Liver (tissue), 9 donors: Measurements from ENCODE around the gene INTS6. TPM values are rescaled to one million over a fixed set of nuclear protein-coding genes. Genes with fewer than 3 reads are reported as not detected.

Source experiments
- DNase-seq: peaks from one replicate; pipeline ENCODE4 v3.0.0-alpha.2; 2017; ENCODE audit warnings: low spot score
- H3K27ac ChIP-seq, 2 donors: one replicate each; pipeline ENCODE4 v1.7.0; 2013; ENCODE audit warnings: inconsistent platforms in 2 of 2, low read length in 2 of 2, control low read depth in 1 of 2, low read depth in 1 of 2, mild to moderate bottlenecking in 1 of 2
- H3K27me3 ChIP-seq, 4 donors: one replicate each; pipeline versions ENCODE4 v1.6.1 to v1.7.0; 2013; ENCODE audit warnings: low read length in 3 of 4, inconsistent platforms in 1 of 4, mild to moderate bottlenecking in 1 of 4, moderate library complexity in 1 of 4; ENCODE audit not compliant: control insufficient read depth in 4 of 4, insufficient read depth in 4 of 4
- H3K36me3 ChIP-seq, 4 donors: one replicate each; pipeline versions ENCODE4 v1.6.1 to v1.7.0; 2013; ENCODE audit warnings: low read length in 3 of 4, mild to moderate bottlenecking in 3 of 4, low read depth in 1 of 4, moderate library complexity in 1 of 4; ENCODE audit not compliant: control insufficient read depth in 4 of 4, insufficient read depth in 3 of 4
- H3K4me1 ChIP-seq, 4 donors: one replicate each; pipeline versions ENCODE4 v1.6.1 to v1.7.0; 2013; ENCODE audit warnings: low read length in 3 of 4, mild to moderate bottlenecking in 3 of 4, moderate library complexity in 1 of 4; ENCODE audit not compliant: control insufficient read depth in 4 of 4, insufficient read depth in 4 of 4
- H3K4me3 ChIP-seq, 3 donors: one replicate each; pipeline versions ENCODE4 v1.6.1 to v1.7.0; 2013; ENCODE audit warnings: low read length in 3 of 3, control low read depth in 1 of 3, low read depth in 1 of 3, mild to moderate bottlenecking in 1 of 3
- H3K9ac ChIP-seq, 2 donors: one replicate each; pipeline ENCODE4 v1.7.0; 2013; ENCODE audit warnings: low read length in 2 of 2, mild to moderate bottlenecking in 2 of 2, moderate library complexity in 2 of 2, control low read depth in 1 of 2, low read depth in 1 of 2
- H3K9me3 ChIP-seq, 4 donors: one replicate each; pipeline versions ENCODE4 v1.6.1 to v1.7.0; 2013; ENCODE audit warnings: low read length in 3 of 4; ENCODE audit not compliant: control insufficient read depth in 4 of 4
- ATF3 ChIP-seq: IDR thresholded peaks from 2 replicates; pipeline ENCODE4 v1.6.1; 2016; ENCODE audit warnings: antibody characterized with exemption
- EGR1 ChIP-seq, 2 donors: IDR thresholded peaks; 2 replicates each; pipeline ENCODE4 v1.6.1; 2016 to 2018; ENCODE audit warnings: antibody characterized with exemption in 2 of 2, low read depth in 2 of 2
- FOXA1 ChIP-seq: IDR thresholded peaks from 2 replicates; pipeline ENCODE4 v1.6.1; 2016; ENCODE audit warnings: antibody characterized with exemption
- FOXA2 ChIP-seq: IDR thresholded peaks from 2 replicates; pipeline ENCODE4 v1.6.1; 2016; ENCODE audit warnings: antibody characterized with exemption
- GABPA ChIP-seq, 2 donors: IDR thresholded peaks in 1 of 2; conservative IDR thresholded peaks in 1 of 2; 2 replicates each; pipeline ENCODE4 v1.6.1; 2016; ENCODE audit warnings: antibody characterized with exemption in 2 of 2, mild to moderate bottlenecking in 1 of 2, moderate library complexity in 1 of 2
- HNF4A ChIP-seq, 2 donors: conservative IDR thresholded peaks; 2 replicates each; pipeline ENCODE4 v1.6.1; 2016; ENCODE audit warnings: antibody characterized with exemption in 2 of 2, mild to moderate bottlenecking in 2 of 2
- HNF4G ChIP-seq: IDR thresholded peaks from 2 replicates; pipeline ENCODE4 v1.6.1; 2016; ENCODE audit warnings: antibody characterized with exemption
- JUND ChIP-seq, 2 donors: IDR thresholded peaks; 2 replicates each; pipeline ENCODE4 v1.6.1; 2016; ENCODE audit warnings: antibody characterized with exemption in 2 of 2
- NR2F2 ChIP-seq: IDR thresholded peaks from 2 replicates; pipeline ENCODE4 v1.6.1; 2016; ENCODE audit warnings: antibody characterized with exemption
- RAD21 ChIP-seq, 2 donors: IDR thresholded peaks; 2 replicates each; pipeline ENCODE4 v1.6.1; 2016; ENCODE audit warnings: antibody characterized with exemption in 2 of 2, mild to moderate bottlenecking in 2 of 2
- REST ChIP-seq: IDR thresholded peaks from 2 replicates; pipeline ENCODE4 v1.6.1; 2016; ENCODE audit warnings: antibody characterized with exemption, mild to moderate bottlenecking
- RXRA ChIP-seq, 2 donors: IDR thresholded peaks; 2 replicates each; pipeline ENCODE4 v1.6.1; 2017 to 2018; ENCODE audit warnings: antibody characterized with exemption in 2 of 2, mild to moderate bottlenecking in 1 of 2
- SP1 ChIP-seq: IDR thresholded peaks from 2 replicates; pipeline ENCODE4 v1.6.1; 2018; ENCODE audit warnings: antibody characterized with exemption, mild to moderate bottlenecking
- TAF1 ChIP-seq: conservative IDR thresholded peaks from 2 replicates; pipeline ENCODE4 v1.6.1; 2016; ENCODE audit warnings: antibody characterized with exemption, mild to moderate bottlenecking
- YY1 ChIP-seq: IDR thresholded peaks from 2 replicates; pipeline ENCODE4 v1.6.1; 2016; ENCODE audit warnings: antibody characterized with exemption, mild to moderate bottlenecking
- WGBS: extraction: QIAGEN DNeasy Blood & Tissue Kit; methylation state at CpG from one replicate; pipeline ENCODE4 v1.1.7; 2013; 5-methylcytosine and 5-hydroxymethylcytosine counted together
- polyA plus RNA-seq, 2 donors: library from polyadenylated mRNA; stranded (reverse) in 1 of 2; unstranded in 1 of 2; fragments of 200-250 nt in 1 of 2; fragments of >200 nt in 1 of 2; fragmentation: Nextera tagmentation in 1 of 2; extraction: Ambion mirVana in 1 of 2; gene quantifications; one replicate each; pipeline versions ENCODE4 v1.2.1 to v1.2.3, GENCODE V29; 2013 to 2015
- total RNA-seq, 2 donors: library from RNA; depleted of rRNA; stranded (reverse); fragments of >200 nt; gene quantifications; one replicate each; pipeline ENCODE4 v1.2.3, GENCODE V29; 2014
- TF ChIP-seq, protein P1 (sequence below): IDR thresholded peaks from 2 replicates; pipeline ENCODE4 v1.6.1; 2016; ENCODE audit warnings: antibody characterized with exemption
- TF ChIP-seq, protein P2 (sequence below): fragments of 150-350 bp; IDR thresholded peaks from 2 replicates; pipeline ENCODE4 v1.5.1; 2017; ENCODE audit warnings: improper control_type of control experiment, low read depth, low read length; ENCODE audit not compliant: missing input control
- TF ChIP-seq, protein P3 (sequence below): IDR thresholded peaks from 2 replicates; pipeline ENCODE4 v1.6.1; 2016; ENCODE audit warnings: antibody characterized with exemption
- donor health status: healthy.
- donor health status: healthy.
- donor health status: healthy.
- donor health status: healthy.
- donor health status: healthy.

Gene INTS6
- total and polyA plus RNA-seq, 4 donors = 11.4 to 61.4 (median 18.8) TPM

DNA sequence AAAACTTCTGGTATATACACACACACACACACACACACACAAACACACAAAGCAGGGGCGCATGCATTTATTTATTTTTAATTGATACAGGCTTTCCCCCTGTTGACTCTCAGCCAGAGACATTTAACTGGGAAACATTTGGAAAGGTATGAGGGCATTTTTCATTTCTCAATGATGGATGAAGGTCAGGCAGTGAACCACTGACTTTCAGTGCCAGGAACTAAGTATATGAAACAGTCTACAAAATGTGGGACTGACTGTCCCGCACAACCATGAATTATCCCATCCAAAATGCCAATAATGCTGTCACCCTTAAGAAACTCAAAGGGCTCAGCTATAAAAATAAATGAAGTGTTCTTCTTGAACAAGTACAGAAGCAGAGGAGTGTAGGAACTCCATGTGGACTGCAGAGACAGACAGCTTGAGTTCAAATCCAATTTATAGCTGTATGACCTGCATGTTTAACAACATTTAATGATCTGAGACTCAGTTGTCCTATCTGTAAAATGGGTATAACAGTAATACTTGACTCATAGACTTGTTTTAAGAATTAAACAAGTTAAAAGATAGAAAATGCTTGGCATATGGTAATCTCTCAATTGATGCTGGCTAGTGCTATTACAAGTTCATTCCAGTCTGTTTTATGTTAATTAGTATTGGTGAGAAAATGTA, 25.0 kb upstream of the INTS6 start:
- H3K9ac ChIP-seq = peak overlapping the region in 1 of 2 donors; percentile 21
- H3K27ac ChIP-seq = peak overlapping the region; percentile 15 to 72
- 34% methylated on average over 2 of the region's 2 CpGs for WGBS
- no peak overlapping the region for H3K4me3 ChIP-seq
- TF ChIP-seq RAD21 (IDR thresholded peaks at IDR 0.05) (peak in 1 of 2 donors; percentile 16), TAF1 (no peak)
- DNase-seq = no peak
- no peaks in the 10 kb centered on the region for H3K36me3 ChIP-seq
- H3K27me3 ChIP-seq = no peaks in the 10 kb centered on the region
- peaks cover 0 to 31% (median 18%) of the 10 kb centered on the region in 4 donors for H3K4me1 ChIP-seq
- no peaks in the 10 kb centered on the region for H3K9me3 ChIP-seq

DNA sequence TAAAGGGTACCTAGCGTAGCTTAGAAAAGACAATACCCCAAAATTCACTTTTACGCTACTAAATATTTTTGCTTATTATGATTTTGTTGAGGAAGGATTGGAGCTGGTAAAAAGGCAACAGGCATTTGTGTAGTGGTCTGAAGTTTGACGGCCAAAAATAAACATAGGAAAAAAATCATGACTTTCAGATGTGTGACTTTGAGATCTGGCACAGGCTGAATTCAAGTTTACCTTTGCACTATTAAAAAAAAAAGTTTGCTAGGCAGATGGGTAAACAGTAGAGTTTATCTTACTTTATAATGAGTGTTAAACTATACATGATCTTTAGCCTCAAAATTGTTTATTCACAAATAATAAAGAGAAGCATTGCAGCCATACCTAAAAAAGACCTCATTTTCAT, 24.3 kb upstream of the INTS6 start:
- DNase-seq = no peak
- peak overlapping the region in 1 of 3 donors; percentile 3 for H3K4me3 ChIP-seq

More for the DNA sequence above, 24.3 kb upstream of the INTS6 start:
- TF ChIP-seq, protein P1, sequence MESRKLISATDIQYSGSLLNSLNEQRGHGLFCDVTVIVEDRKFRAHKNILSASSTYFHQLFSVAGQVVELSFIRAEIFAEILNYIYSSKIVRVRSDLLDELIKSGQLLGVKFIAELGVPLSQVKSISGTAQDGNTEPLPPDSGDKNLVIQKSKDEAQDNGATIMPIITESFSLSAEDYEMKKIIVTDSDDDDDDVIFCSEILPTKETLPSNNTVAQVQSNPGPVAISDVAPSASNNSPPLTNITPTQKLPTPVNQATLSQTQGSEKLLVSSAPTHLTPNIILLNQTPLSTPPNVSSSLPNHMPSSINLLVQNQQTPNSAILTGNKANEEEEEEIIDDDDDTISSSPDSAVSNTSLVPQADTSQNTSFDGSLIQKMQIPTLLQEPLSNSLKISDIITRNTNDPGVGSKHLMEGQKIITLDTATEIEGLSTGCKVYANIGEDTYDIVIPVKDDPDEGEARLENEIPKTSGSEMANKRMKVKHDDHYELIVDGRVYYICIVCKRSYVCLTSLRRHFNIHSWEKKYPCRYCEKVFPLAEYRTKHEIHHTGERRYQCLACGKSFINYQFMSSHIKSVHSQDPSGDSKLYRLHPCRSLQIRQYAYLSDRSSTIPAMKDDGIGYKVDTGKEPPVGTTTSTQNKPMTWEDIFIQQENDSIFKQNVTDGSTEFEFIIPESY = peak; percentile 31
- TF ChIP-seq RXRA (IDR thresholded peaks at IDR 0.05) = peak; percentile 62 to 74
- TF ChIP-seq, protein P2, sequence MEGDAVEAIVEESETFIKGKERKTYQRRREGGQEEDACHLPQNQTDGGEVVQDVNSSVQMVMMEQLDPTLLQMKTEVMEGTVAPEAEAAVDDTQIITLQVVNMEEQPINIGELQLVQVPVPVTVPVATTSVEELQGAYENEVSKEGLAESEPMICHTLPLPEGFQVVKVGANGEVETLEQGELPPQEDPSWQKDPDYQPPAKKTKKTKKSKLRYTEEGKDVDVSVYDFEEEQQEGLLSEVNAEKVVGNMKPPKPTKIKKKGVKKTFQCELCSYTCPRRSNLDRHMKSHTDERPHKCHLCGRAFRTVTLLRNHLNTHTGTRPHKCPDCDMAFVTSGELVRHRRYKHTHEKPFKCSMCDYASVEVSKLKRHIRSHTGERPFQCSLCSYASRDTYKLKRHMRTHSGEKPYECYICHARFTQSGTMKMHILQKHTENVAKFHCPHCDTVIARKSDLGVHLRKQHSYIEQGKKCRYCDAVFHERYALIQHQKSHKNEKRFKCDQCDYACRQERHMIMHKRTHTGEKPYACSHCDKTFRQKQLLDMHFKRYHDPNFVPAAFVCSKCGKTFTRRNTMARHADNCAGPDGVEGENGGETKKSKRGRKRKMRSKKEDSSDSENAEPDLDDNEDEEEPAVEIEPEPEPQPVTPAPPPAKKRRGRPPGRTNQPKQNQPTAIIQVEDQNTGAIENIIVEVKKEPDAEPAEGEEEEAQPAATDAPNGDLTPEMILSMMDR = no peak
- TF ChIP-seq FOXA2 = peak; percentile 75
- TF ChIP-seq NR2F2 = no peak
- TF ChIP-seq HNF4A (conservative IDR thresholded peaks at IDR 0.05) = peak; percentile 70 to 75
- TF ChIP-seq, protein P3, sequence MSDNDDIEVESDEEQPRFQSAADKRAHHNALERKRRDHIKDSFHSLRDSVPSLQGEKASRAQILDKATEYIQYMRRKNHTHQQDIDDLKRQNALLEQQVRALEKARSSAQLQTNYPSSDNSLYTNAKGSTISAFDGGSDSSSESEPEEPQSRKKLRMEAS = no peak
- peak; percentile 62 for TF ChIP-seq YY1
- TF ChIP-seq EGR1 (IDR thresholded peaks at IDR 0.05; ENCODE audit: low read depth in 2 of 2) = peak in 1 of 2 donors; percentile 38
- TF ChIP-seq HNF4G = peak; percentile 22
- TF ChIP-seq TAF1 = no peak
- peak; percentile 83 for TF ChIP-seq SP1
- TF ChIP-seq RAD21 (IDR thresholded peaks at IDR 0.05) = peak; percentile 2 to 8
- peak in 1 of 2 donors; percentile 50 for TF ChIP-seq JUND (IDR thresholded peaks at IDR 0.05)
- TF ChIP-seq ATF3 = no peak
- TF ChIP-seq FOXA1 = peak; percentile 73
- no peak for TF ChIP-seq GABPA (IDR thresholded peaks at IDR 0.05 in 1 of 2, conservative IDR thresholded peaks at IDR 0.05 in 1 of 2)
- TF ChIP-seq REST = peak; percentile 80
- no peaks in the 10 kb centered on the region for H3K27me3 ChIP-seq
- peaks cover 0 to 31% (median 18%) of the 10 kb centered on the region in 4 donors for H3K4me1 ChIP-seq
- H3K9ac ChIP-seq = peak overlapping the region in 1 of 2 donors; percentile 75
- H3K36me3 ChIP-seq = no peaks in the 10 kb centered on the region
- no peaks in the 10 kb centered on the region for H3K9me3 ChIP-seq
- H3K27ac ChIP-seq = peak overlapping the region; percentile 15 to 72
- 49% methylated on average over 3 of the region's 3 CpGs for WGBS
